Liver (tissue), 9 donors: ENCODE measurements around the gene CHTF18. TPM values are rescaled to one million over a fixed set of nuclear protein-coding genes. Genes with fewer than 3 reads are reported as not detected.
"Not testable (repeated sequence)": the region's sequence is repeated elsewhere in the genome, so short reads cannot be mapped to it uniquely, and the experiment has no call there.

ENCODE experiments used
- DNase-seq: peaks from one replicate; pipeline ENCODE4 v3.0.0-alpha.2; 2017; ENCODE audit warnings: low spot score
- H3K27ac ChIP-seq, 2 donors: one replicate each; pipeline ENCODE4 v1.7.0; 2013; ENCODE audit warnings: inconsistent platforms in 2 of 2, low read length in 2 of 2, control low read depth in 1 of 2, low read depth in 1 of 2, mild to moderate bottlenecking in 1 of 2
- H3K27me3 ChIP-seq, 4 donors: one replicate each; pipeline versions ENCODE4 v1.6.1 to v1.7.0; 2013; ENCODE audit warnings: low read length in 3 of 4, inconsistent platforms in 1 of 4, mild to moderate bottlenecking in 1 of 4, moderate library complexity in 1 of 4; ENCODE audit not compliant: control insufficient read depth in 4 of 4, insufficient read depth in 4 of 4
- H3K36me3 ChIP-seq, 4 donors: one replicate each; pipeline versions ENCODE4 v1.6.1 to v1.7.0; 2013; ENCODE audit warnings: low read length in 3 of 4, mild to moderate bottlenecking in 3 of 4, low read depth in 1 of 4, moderate library complexity in 1 of 4; ENCODE audit not compliant: control insufficient read depth in 4 of 4, insufficient read depth in 3 of 4
- H3K4me1 ChIP-seq, 4 donors: one replicate each; pipeline versions ENCODE4 v1.6.1 to v1.7.0; 2013; ENCODE audit warnings: low read length in 3 of 4, mild to moderate bottlenecking in 3 of 4, moderate library complexity in 1 of 4; ENCODE audit not compliant: control insufficient read depth in 4 of 4, insufficient read depth in 4 of 4
- H3K4me3 ChIP-seq, 3 donors: one replicate each; pipeline versions ENCODE4 v1.6.1 to v1.7.0; 2013; ENCODE audit warnings: low read length in 3 of 3, control low read depth in 1 of 3, low read depth in 1 of 3, mild to moderate bottlenecking in 1 of 3
- H3K9ac ChIP-seq, 2 donors: one replicate each; pipeline ENCODE4 v1.7.0; 2013; ENCODE audit warnings: low read length in 2 of 2, mild to moderate bottlenecking in 2 of 2, moderate library complexity in 2 of 2, control low read depth in 1 of 2, low read depth in 1 of 2
- H3K9me3 ChIP-seq, 4 donors: one replicate each; pipeline versions ENCODE4 v1.6.1 to v1.7.0; 2013; ENCODE audit warnings: low read length in 3 of 4; ENCODE audit not compliant: control insufficient read depth in 4 of 4
- FOXA1 ChIP-seq: IDR thresholded peaks from 2 replicates; pipeline ENCODE4 v1.6.1; 2016; ENCODE audit warnings: antibody characterized with exemption
- GABPA ChIP-seq, 2 donors: IDR thresholded peaks in 1 of 2; conservative IDR thresholded peaks in 1 of 2; 2 replicates each; pipeline ENCODE4 v1.6.1; 2016; ENCODE audit warnings: antibody characterized with exemption in 2 of 2, mild to moderate bottlenecking in 1 of 2, moderate library complexity in 1 of 2
- HNF4G ChIP-seq: IDR thresholded peaks from 2 replicates; pipeline ENCODE4 v1.6.1; 2016; ENCODE audit warnings: antibody characterized with exemption
- JUND ChIP-seq, 2 donors: IDR thresholded peaks; 2 replicates each; pipeline ENCODE4 v1.6.1; 2016; ENCODE audit warnings: antibody characterized with exemption in 2 of 2
- RAD21 ChIP-seq, 2 donors: IDR thresholded peaks; 2 replicates each; pipeline ENCODE4 v1.6.1; 2016; ENCODE audit warnings: antibody characterized with exemption in 2 of 2, mild to moderate bottlenecking in 2 of 2
- SP1 ChIP-seq: IDR thresholded peaks from 2 replicates; pipeline ENCODE4 v1.6.1; 2018; ENCODE audit warnings: antibody characterized with exemption, mild to moderate bottlenecking
- YY1 ChIP-seq: IDR thresholded peaks from 2 replicates; pipeline ENCODE4 v1.6.1; 2016; ENCODE audit warnings: antibody characterized with exemption, mild to moderate bottlenecking
- WGBS: extraction: QIAGEN DNeasy Blood & Tissue Kit; methylation state at CpG from one replicate; pipeline ENCODE4 v1.1.7; 2013; 5-methylcytosine and 5-hydroxymethylcytosine counted together
- polyA plus RNA-seq, 2 donors: library from polyadenylated mRNA; stranded (reverse) in 1 of 2; unstranded in 1 of 2; fragments of 200-250 nt in 1 of 2; fragments of >200 nt in 1 of 2; fragmentation: Nextera tagmentation in 1 of 2; extraction: Ambion mirVana in 1 of 2; gene quantifications; one replicate each; pipeline versions ENCODE4 v1.2.1 to v1.2.3, GENCODE V29; 2013 to 2015
- total RNA-seq, 2 donors: library from RNA; depleted of rRNA; stranded (reverse); fragments of >200 nt; gene quantifications; one replicate each; pipeline ENCODE4 v1.2.3, GENCODE V29; 2014
- TF ChIP-seq, protein P1 (sequence below): IDR thresholded peaks from 2 replicates; pipeline ENCODE4 v1.6.1; 2016; ENCODE audit warnings: antibody characterized with exemption, mild to moderate bottlenecking
- TF ChIP-seq, protein P2 (sequence below): IDR thresholded peaks from 2 replicates; pipeline ENCODE4 v1.6.1; 2016; ENCODE audit warnings: antibody characterized with exemption
- TF ChIP-seq, protein P3 (sequence below): IDR thresholded peaks from 2 replicates; pipeline ENCODE4 v1.6.1; 2016; ENCODE audit warnings: antibody characterized with exemption
- TF ChIP-seq, protein P4 (sequence below): IDR thresholded peaks from 2 replicates; pipeline ENCODE4 v1.6.1; 2016; ENCODE audit warnings: antibody characterized with exemption
- TF ChIP-seq, protein P5 (sequence below): fragments of 150-350 bp; IDR thresholded peaks from 2 replicates; pipeline ENCODE4 v1.5.1; 2017; ENCODE audit warnings: improper control_type of control experiment, low read depth, low read length; ENCODE audit not compliant: missing input control
- donor health status: healthy.
- donor health status: healthy.
- donor health status: healthy.
- donor health status: healthy.
- donor health status: healthy.

CHTF18 gene
- total and polyA plus RNA-seq, 4 donors: 1.7 to 15.6 (median 3.9) TPM

DNA sequence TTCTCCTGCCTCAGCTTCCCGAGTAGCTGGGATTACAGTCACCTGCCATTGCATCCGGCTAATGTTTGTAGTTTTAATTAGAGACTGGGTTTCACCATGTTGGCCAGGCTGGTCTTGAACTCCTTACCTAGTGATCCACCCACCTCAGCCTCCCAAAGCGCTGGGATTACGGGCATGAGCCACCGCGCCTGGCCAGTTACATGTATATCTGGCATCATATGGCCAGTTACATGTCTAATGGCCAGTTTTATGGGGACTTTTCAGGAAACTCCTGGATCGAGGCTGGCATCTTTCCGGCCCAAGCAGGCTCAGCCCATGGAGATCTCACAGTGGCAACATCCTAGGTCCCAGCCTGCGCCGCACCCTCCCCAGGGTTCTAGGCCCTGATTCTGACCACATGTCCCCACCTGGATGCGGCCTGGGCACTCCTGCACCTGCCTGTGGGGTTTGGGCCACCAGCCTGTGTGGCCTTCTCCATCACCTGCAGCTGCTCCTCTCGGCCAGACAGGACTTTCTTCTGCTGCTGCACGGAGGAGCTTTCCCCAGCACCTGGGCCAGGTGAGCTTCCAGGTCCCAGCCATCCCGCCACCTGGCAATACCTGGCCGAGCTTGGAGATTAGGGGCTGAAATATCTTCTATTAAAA is 46.3 kb upstream of the CHTF18 start:
- Histone ChIP-seq H3K36me3 (peaks cover 0 to 7% (median 5%) of the 10 kb centered on the region in 4 donors), H3K9ac (no peak overlapping the region), H3K27me3 (no peaks in the 10 kb centered on the region), H3K4me1 (peaks cover 12 to 17% (median 15%) of the 10 kb centered on the region in 4 donors), H3K27ac (no peak overlapping the region), H3K9me3 (no peaks in the 10 kb centered on the region), H3K4me3 (no peak overlapping the region)
- no peak for DNase-seq
- TF ChIP-seq, protein P1, sequence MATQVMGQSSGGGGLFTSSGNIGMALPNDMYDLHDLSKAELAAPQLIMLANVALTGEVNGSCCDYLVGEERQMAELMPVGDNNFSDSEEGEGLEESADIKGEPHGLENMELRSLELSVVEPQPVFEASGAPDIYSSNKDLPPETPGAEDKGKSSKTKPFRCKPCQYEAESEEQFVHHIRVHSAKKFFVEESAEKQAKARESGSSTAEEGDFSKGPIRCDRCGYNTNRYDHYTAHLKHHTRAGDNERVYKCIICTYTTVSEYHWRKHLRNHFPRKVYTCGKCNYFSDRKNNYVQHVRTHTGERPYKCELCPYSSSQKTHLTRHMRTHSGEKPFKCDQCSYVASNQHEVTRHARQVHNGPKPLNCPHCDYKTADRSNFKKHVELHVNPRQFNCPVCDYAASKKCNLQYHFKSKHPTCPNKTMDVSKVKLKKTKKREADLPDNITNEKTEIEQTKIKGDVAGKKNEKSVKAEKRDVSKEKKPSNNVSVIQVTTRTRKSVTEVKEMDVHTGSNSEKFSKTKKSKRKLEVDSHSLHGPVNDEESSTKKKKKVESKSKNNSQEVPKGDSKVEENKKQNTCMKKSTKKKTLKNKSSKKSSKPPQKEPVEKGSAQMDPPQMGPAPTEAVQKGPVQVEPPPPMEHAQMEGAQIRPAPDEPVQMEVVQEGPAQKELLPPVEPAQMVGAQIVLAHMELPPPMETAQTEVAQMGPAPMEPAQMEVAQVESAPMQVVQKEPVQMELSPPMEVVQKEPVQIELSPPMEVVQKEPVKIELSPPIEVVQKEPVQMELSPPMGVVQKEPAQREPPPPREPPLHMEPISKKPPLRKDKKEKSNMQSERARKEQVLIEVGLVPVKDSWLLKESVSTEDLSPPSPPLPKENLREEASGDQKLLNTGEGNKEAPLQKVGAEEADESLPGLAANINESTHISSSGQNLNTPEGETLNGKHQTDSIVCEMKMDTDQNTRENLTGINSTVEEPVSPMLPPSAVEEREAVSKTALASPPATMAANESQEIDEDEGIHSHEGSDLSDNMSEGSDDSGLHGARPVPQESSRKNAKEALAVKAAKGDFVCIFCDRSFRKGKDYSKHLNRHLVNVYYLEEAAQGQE: no peak
- TF ChIP-seq, protein P2, sequence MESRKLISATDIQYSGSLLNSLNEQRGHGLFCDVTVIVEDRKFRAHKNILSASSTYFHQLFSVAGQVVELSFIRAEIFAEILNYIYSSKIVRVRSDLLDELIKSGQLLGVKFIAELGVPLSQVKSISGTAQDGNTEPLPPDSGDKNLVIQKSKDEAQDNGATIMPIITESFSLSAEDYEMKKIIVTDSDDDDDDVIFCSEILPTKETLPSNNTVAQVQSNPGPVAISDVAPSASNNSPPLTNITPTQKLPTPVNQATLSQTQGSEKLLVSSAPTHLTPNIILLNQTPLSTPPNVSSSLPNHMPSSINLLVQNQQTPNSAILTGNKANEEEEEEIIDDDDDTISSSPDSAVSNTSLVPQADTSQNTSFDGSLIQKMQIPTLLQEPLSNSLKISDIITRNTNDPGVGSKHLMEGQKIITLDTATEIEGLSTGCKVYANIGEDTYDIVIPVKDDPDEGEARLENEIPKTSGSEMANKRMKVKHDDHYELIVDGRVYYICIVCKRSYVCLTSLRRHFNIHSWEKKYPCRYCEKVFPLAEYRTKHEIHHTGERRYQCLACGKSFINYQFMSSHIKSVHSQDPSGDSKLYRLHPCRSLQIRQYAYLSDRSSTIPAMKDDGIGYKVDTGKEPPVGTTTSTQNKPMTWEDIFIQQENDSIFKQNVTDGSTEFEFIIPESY: no peak
- TF ChIP-seq, protein P3, sequence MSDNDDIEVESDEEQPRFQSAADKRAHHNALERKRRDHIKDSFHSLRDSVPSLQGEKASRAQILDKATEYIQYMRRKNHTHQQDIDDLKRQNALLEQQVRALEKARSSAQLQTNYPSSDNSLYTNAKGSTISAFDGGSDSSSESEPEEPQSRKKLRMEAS: no peak
- no peak for TF ChIP-seq RAD21 (IDR thresholded peaks at IDR 0.05)
- WGBS: 91% methylated on average over 15 of the region's 15 CpGs

DNA sequence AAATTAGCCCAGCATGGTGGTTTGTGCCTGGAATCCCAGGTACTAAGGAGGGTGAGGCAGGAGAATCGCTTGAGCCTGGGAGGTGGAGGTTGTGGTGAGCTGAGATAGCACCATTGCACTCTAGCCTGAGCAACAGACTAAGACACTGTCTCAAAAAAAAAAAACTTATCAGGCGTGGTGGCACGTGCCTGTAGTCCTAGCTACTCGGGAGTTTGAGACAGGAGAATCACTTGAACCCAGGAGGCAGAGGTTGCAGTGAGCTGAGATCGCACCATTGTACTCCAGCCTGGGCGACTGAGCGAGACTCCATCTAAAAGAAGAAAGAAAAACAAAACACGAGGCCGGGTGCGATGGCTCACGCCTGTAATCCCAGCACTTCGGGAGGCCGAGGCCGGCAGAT is 45.5 kb upstream of the CHTF18 start:
- H3K4me3 ChIP-seq, H3K9me3 ChIP-seq, H3K27me3 ChIP-seq, DNase-seq, H3K27ac ChIP-seq, H3K36me3 ChIP-seq, H3K9ac ChIP-seq: not testable (repeated sequence)
- 83% methylated on average over 14 of the region's 14 CpGs for WGBS
- peaks cover 12 to 17% (median 15%) of the 10 kb centered on the region in 4 donors for H3K4me1 ChIP-seq

DNA sequence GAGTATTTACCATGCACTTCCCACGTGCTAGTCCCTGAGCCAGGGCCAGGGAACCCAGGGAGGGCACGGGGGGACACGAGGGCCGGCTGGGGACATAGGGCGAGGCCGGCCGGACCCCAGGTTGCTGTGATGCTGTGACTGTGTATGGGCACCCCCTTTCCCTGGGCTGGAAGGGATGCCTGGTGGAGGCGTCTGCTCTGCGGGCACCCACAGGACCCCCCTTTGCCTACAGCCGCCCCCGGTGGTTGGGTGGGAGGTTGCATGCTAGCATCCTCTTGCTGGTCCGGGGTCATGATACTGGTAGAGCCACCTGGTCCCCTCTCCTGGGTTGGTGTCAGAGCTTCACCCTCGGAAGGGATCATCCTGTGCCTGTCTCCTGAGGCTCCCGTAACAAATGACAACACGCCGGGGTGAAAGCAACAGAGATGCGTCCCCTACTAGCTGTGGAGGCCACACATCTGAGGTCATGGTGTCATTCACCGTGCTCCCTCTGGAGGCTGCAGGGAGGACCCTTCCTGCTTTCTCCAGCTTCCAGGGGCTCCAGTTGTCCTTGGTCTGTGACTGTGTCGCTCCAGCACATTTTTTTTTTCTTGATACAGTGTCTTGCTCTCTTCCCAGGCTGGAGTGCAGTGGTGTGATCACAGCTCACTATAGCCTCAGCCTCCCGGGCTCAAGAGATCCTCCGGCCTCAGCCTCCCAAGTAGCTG is 44.5 kb upstream of the CHTF18 start:
- 75% methylated on average over 21 of the region's 21 CpGs for WGBS
- Histone ChIP-seq H3K9ac (no peak overlapping the region), H3K36me3 (no peaks in the 10 kb centered on the region), H3K4me3 (no peak overlapping the region), H3K27ac (no peak overlapping the region), H3K9me3 (no peaks in the 10 kb centered on the region), H3K4me1 (peaks cover 12 to 17% (median 15%) of the 10 kb centered on the region in 4 donors), H3K27me3 (no peaks in the 10 kb centered on the region)
- no peak for DNase-seq
- TF ChIP-seq YY1: no peak
- no peak for TF ChIP-seq HNF4G
- TF ChIP-seq SP1: no peak
- TF ChIP-seq, protein P4, sequence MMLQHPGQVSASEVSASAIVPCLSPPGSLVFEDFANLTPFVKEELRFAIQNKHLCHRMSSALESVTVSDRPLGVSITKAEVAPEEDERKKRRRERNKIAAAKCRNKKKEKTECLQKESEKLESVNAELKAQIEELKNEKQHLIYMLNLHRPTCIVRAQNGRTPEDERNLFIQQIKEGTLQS: no peak
- TF ChIP-seq GABPA (IDR thresholded peaks at IDR 0.05 in 1 of 2, conservative IDR thresholded peaks at IDR 0.05 in 1 of 2): no peak
- TF ChIP-seq, protein P5, sequence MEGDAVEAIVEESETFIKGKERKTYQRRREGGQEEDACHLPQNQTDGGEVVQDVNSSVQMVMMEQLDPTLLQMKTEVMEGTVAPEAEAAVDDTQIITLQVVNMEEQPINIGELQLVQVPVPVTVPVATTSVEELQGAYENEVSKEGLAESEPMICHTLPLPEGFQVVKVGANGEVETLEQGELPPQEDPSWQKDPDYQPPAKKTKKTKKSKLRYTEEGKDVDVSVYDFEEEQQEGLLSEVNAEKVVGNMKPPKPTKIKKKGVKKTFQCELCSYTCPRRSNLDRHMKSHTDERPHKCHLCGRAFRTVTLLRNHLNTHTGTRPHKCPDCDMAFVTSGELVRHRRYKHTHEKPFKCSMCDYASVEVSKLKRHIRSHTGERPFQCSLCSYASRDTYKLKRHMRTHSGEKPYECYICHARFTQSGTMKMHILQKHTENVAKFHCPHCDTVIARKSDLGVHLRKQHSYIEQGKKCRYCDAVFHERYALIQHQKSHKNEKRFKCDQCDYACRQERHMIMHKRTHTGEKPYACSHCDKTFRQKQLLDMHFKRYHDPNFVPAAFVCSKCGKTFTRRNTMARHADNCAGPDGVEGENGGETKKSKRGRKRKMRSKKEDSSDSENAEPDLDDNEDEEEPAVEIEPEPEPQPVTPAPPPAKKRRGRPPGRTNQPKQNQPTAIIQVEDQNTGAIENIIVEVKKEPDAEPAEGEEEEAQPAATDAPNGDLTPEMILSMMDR: no peak
- TF ChIP-seq JUND (IDR thresholded peaks at IDR 0.05): no peak
- TF ChIP-seq FOXA1: no peak
- TF ChIP-seq, protein P2: no peak
